ENCODE measurements around the gene FNDC4. TPM values are rescaled to one million over a fixed set of nuclear protein-coding genes. Genes with fewer than 3 reads are reported as not detected.

FNDC4 gene
- total RNA-seq, 2 experiments from 2014 or later = 0.14 TPM; not detected in 1

DNA sequence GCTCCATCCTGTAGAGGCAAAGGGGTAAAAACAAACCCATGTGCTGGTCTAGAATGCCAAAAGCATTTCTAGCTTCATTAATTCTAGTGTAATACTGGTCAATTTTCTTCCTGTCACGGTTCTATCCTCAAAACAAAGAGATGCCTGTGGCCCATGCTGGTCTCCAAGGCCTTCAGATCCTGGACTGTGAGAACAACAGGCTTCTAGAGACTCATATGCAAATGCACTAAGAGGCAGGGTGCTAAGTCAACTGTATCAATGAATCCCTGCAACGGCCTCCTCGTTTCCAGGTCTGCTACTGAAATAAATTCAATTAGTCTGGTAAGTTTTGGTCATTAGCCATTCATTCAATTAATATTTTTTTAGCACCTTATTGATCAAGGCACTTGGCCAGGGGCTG, 9.5 kb downstream of the FNDC4 start:
- Mint-ChIP-seq H3K27ac (no peak overlapping the region), H3K4me1 (peaks cover 19% of the 10 kb centered on the region), H3K4me3 (no peak overlapping the region), H3K9me3 (ENCODE audit: low read depth) (no peaks in the 10 kb centered on the region), H3K36me3 (no peaks in the 10 kb centered on the region), H3K27me3 (no peaks in the 10 kb centered on the region)
- DNase-seq (no peak), ATAC-seq (no peak)
- CTCF ChIA-PET = interaction anchor here (0.9 kb wide), 1 partner anchor 17 kb away, joined by 3 read pairs; no protein-coding TSS in a partner anchor

DNA sequence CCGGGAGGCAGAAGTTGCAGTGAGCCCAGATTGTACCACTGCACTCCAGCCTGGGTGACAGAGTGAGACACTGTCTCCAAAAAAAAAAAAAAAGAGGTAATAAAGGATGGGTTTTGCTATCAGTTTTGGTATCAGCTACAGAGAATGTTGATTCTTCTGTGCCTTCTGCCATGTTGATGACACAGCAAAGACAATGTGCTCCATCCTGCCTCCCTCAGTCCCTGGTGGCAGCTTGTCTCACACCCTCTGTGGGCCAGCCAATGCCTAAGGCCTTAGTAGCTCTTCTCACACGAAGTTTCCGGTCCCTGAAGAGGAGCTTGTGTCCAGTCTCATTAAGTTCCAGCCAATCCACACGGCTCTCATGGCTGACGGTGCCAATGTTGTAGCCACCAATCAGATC, 23.0 kb downstream of the FNDC4 start:
- no peaks in the 10 kb centered on the region for H3K4me1 Mint-ChIP-seq
- DNase-seq (no peak), ATAC-seq (no peak)
- CTCF ChIA-PET = interaction anchor here (1.4 kb wide), 1 partner anchor 211 kb away, joined by 3 read pairs; no protein-coding TSS in a partner anchor
- no peaks in the 10 kb centered on the region for H3K9me3 Mint-ChIP-seq (ENCODE audit: low read depth)
- H3K36me3 Mint-ChIP-seq = peaks cover 7% of the 10 kb centered on the region
- no peaks in the 10 kb centered on the region for H3K27me3 Mint-ChIP-seq
- no peak overlapping the region for H3K27ac Mint-ChIP-seq
- no peak overlapping the region for H3K4me3 Mint-ChIP-seq

DNA sequence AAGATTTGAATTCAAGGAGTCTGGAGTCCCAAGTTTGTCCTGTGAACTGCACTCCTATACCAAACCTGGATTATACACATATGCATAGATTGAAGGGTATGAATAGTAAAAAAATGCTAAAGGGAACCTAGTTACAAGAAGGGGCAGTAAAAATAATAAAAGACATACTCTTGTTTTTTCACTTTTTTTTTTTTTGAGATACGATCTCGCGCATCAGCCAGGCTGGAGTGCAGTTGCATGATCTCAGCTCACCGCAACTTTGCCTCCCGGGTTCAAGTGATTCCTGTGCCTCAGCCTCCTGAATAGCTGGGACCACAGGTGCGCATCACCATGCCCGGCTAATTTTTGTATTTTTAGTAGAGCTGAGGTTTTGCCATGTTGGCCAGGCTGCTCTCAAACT, 30.6 kb downstream of the FNDC4 start:
- no peak for DNase-seq
- H3K27me3 Mint-ChIP-seq = no peaks in the 10 kb centered on the region
- no peaks in the 10 kb centered on the region for H3K36me3 Mint-ChIP-seq
- H3K4me3 Mint-ChIP-seq = no peak overlapping the region
- ATAC-seq = no peak
- H3K9me3 Mint-ChIP-seq (ENCODE audit: low read depth) = no peaks in the 10 kb centered on the region
- no peak overlapping the region for H3K27ac Mint-ChIP-seq
- H3K4me1 Mint-ChIP-seq = no peaks in the 10 kb centered on the region
- CTCF ChIA-PET = no interaction called here

DNA sequence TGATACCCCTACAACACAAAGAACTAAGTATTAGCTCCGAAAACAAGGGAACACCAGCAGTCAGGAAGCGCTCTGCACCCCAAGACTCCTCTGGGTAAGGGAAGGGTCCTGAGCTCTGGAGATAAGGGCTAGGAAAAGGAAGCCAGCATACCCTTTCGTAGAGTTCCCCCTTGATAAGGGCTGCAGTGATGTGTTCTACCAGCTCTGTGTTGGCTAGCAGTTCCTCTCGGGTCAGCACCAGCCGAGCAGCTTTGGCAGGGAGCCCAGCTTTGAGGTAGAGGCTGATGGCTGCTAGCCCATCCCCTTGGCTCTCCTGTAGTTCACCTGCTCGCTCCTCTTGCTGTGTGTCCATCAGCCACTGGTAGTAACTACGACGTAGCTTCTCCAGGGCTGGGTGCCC, 33.9 kb downstream of the FNDC4 start:
- Mint-ChIP-seq H3K36me3 (no peaks in the 10 kb centered on the region), H3K4me1 (peaks cover 2% of the 10 kb centered on the region), H3K27ac (no peak overlapping the region), H3K4me3 (no peak overlapping the region), H3K9me3 (ENCODE audit: low read depth) (no peaks in the 10 kb centered on the region), H3K27me3 (no peaks in the 10 kb centered on the region)
- ATAC-seq (no peak), DNase-seq (no peak)
- CTCF ChIA-PET = no interaction called here

DNA sequence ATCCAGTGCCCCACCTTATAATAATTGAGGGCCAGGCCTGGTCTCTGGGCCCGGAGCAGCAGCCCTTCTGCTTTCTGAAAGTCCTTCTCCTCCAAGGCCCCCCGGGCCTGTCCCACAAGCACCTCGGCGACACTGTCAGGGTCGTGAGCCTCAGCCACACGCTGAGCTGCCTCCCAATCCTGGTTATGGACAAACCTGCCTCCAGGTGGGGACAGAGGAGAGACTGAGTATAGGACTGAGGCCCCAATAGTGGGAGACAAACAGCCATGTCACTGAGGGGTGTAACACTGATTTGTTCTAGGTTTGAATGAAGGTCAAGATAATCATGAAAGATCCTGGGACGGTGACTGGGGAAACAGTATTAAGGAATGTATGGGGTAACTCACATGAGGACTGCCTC, 41.0 kb downstream of the FNDC4 start:
- ATAC-seq (no peak), DNase-seq (no peak)
- no peak overlapping the region for H3K4me3 Mint-ChIP-seq
- CTCF ChIA-PET = no interaction called here
- H3K9me3 Mint-ChIP-seq (ENCODE audit: low read depth) = no peaks in the 10 kb centered on the region
- H3K27me3 Mint-ChIP-seq = no peaks in the 10 kb centered on the region
- peaks cover 6% of the 10 kb centered on the region for H3K4me1 Mint-ChIP-seq
- H3K27ac Mint-ChIP-seq = no peak overlapping the region
- H3K36me3 Mint-ChIP-seq = peaks cover 1% of the 10 kb centered on the region

DNA sequence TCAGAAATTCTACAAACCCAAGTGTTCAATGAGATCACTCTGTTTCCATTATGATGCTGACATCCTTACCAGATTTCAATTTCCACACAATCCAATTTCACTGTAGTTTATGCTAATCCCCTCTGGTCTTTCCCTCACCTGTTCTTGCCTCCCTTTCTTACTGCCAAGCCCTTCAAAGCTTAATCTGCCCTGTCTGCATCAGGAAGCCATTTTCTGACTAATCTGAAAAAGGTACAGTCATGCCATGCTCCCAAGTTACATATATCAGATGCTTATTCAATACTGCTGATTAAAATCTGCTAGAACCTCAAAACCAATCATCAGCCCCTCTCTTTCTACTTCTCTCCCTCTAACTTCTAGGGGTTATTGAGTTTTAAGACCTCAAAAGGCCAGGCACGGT, 43.9 kb downstream of the FNDC4 start:
- no peak for DNase-seq
- no peaks in the 10 kb centered on the region for H3K9me3 Mint-ChIP-seq (ENCODE audit: low read depth)
- peaks cover 5% of the 10 kb centered on the region for H3K4me1 Mint-ChIP-seq
- CTCF ChIA-PET = no interaction called here
- H3K27ac Mint-ChIP-seq = no peak overlapping the region
- ATAC-seq = no peak
- no peak overlapping the region for H3K4me3 Mint-ChIP-seq
- H3K27me3 Mint-ChIP-seq = no peaks in the 10 kb centered on the region
- H3K36me3 Mint-ChIP-seq = peaks cover 1% of the 10 kb centered on the region

GRCh38 chr2:27448381-27448780, 46.6 kb downstream of the FNDC4 start:
- H3K9me3 Mint-ChIP-seq (ENCODE audit: low read depth) = no peaks in the 10 kb centered on the region
- ATAC-seq (no peak), DNase-seq (no peak)
- CTCF ChIA-PET = no interaction called here
- H3K4me3 Mint-ChIP-seq = no peak overlapping the region
- H3K27me3 Mint-ChIP-seq = no peaks in the 10 kb centered on the region
- H3K4me1 Mint-ChIP-seq = peaks cover 10% of the 10 kb centered on the region
- H3K27ac Mint-ChIP-seq = no peak overlapping the region
- peaks cover 1% of the 10 kb centered on the region for H3K36me3 Mint-ChIP-seq

GRCh38 chr2:27446057-27446456, 48.9 kb downstream of the FNDC4 start:
- Mint-ChIP-seq H3K36me3 (peaks cover 12% of the 10 kb centered on the region), H3K9me3 (ENCODE audit: low read depth) (no peaks in the 10 kb centered on the region), H3K27ac (no peak overlapping the region), H3K27me3 (no peaks in the 10 kb centered on the region), H3K4me1 (peaks cover 7% of the 10 kb centered on the region), H3K4me3 (no peak overlapping the region)
- no peak for DNase-seq
- ATAC-seq = no peak
- CTCF ChIA-PET = interaction anchor here (0.7 to 1.1 kb wide), 3 partner anchors 15 to 1383 kb away, joined by 4 read pairs; no protein-coding TSS in a partner anchor

- CTCF ChIA-PET = interaction anchor here (1.0 to 1.1 kb wide), 2 partner anchors 15 to 238 kb away, joined by 4 read pairs; no protein-coding TSS in a partner anchor
- Mint-ChIP-seq H3K4me3 (no peak overlapping the region), H3K36me3 (peaks cover 16% of the 10 kb centered on the region), H3K4me1 (peaks cover 6% of the 10 kb centered on the region), H3K27ac (no peak overlapping the region), H3K27me3 (no peaks in the 10 kb centered on the region), H3K9me3 (ENCODE audit: low read depth) (no peaks in the 10 kb centered on the region)
- DNase-seq (no peak), ATAC-seq (no peak)
These were observed 49.4 kb downstream of the FNDC4 start for GRCh38 chr2:27445615-27446014.

GRCh38 chr2:27445155-27445554, 49.8 kb downstream of the FNDC4 start:
- CTCF ChIA-PET = no interaction called here
- Mint-ChIP-seq H3K27ac (no peak overlapping the region), H3K36me3 (peaks cover 20% of the 10 kb centered on the region), H3K27me3 (no peaks in the 10 kb centered on the region), H3K4me3 (no peak overlapping the region), H3K9me3 (ENCODE audit: low read depth) (no peaks in the 10 kb centered on the region), H3K4me1 (peaks cover 6% of the 10 kb centered on the region)
- no peak for DNase-seq
- no peak for ATAC-seq

- DNase-seq (no peak), ATAC-seq (peak; percentile 28)
- Mint-ChIP-seq H3K4me1 (peaks cover 6% of the 10 kb centered on the region), H3K9me3 (ENCODE audit: low read depth) (no peaks in the 10 kb centered on the region), H3K27me3 (no peaks in the 10 kb centered on the region), H3K4me3 (no peak overlapping the region), H3K36me3 (peaks cover 30% of the 10 kb centered on the region), H3K27ac (no peak overlapping the region)
- CTCF ChIA-PET = no interaction called here
These were observed 52.1 kb downstream of the FNDC4 start for GRCh38 chr2:27442920-27443282.

DNA sequence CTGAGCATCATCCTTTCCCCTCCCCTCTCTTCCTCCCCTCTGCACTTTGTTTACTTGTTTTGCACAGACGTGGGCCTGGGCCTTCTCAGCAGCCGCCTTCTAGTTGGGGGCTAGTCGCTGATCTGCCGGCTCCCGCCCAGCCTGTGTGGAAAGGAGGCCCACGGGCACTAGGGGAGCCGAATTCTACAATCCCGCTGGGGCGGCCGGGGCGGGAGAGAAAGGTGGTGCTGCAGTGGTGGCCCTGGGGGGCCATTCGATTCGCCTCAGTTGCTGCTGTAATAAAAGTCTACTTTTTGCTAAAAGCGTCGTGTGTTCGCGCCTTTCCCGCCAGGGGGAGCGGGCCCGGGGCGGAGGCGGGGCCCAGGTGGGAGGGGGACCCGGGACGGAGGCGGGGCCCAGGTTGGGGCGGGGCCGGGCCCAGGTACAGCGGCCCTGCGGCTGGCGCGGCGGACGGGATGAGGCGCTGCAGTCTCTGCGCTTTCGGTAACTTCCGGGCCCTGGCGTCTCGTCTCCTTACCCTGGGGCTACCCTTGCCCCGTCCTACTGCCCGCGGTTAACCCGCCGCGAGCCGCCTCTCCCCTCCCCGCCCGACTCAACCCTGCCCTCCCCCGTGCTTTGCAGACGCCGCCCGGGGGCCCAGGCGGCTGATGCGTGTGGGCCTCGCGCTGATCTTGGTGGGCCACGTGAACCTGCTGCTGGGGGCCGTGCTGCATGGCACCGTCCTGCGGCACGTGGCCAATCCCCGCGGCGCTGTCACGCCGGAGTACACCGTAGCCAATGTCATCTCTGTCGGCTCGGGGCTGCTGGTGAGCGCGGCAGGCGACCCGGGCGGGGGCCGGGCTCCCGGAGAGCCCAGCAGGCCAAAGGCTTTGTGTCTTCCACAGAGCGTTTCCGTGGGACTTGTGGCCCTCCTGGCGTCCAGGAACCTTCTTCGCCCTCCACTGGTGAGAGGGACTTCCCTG, 52.8 kb downstream of the FNDC4 start, which contains the start of gene KRTCAP3:
Gene KRTCAP3 (plus strand): TSS at position 424 of the 962 bp plus-strand sequence. CDS start 32 bp downstream, at position 456.
- DNase-seq (peak; percentile 47), ATAC-seq (peak; percentile 74)
- no peaks in the 10 kb centered on the region for H3K27me3 Mint-ChIP-seq
- H3K27ac Mint-ChIP-seq = no peak within 1 kb of the TSS
- H3K4me3 Mint-ChIP-seq = no peak within 1 kb of the TSS
- H3K4me1 Mint-ChIP-seq = peaks cover 6% of the 10 kb centered on the region
- peaks cover 31% of the 10 kb centered on the region for H3K36me3 Mint-ChIP-seq
- CTCF ChIA-PET = no interaction called here
- no peaks in the 10 kb centered on the region for H3K9me3 Mint-ChIP-seq (ENCODE audit: low read depth)
